Astrocyte (in vitro differentiated cells and primary cell): ENCODE measurements around the gene KRTAP10-6. TPM values are rescaled to one million over a fixed set of nuclear protein-coding genes. Genes with fewer than 3 reads are reported as not detected.

Source experiments
- DNase-seq: peaks from one replicate; pipeline ENCODE4 v3.0.0-alpha.2; 2010; ENCODE audit warnings: low read depth
- FAIRE-seq: peaks from 2 replicates; lab custom pipeline; 2011; peaks lifted over from hg19 to GRCh38; lab: Jason Lieb, UNC
- H2AFZ ChIP-seq: 2 replicates; pipeline ENCODE4 v1.6.0; 2012; ENCODE audit warnings: low read depth, low read length, inconsistent platforms
- H3K27ac ChIP-seq: 2 replicates; pipeline ENCODE4 v1.5.1; 2011; ENCODE audit warnings: low read depth, low read length, inconsistent platforms
- H3K27me3 ChIP-seq: 2 replicates; pipeline ENCODE4 v1.6.0; 2011; ENCODE audit warnings: low read length, inconsistent platforms; ENCODE audit not compliant: insufficient read depth
- H3K36me3 ChIP-seq: 2 replicates; pipeline ENCODE4 v1.5.1; 2011; ENCODE audit warnings: low read length, inconsistent platforms; ENCODE audit not compliant: insufficient read depth
- H3K4me1 ChIP-seq: 2 replicates; pipeline ENCODE4 v1.5.1; 2011; ENCODE audit warnings: low read length, inconsistent platforms; ENCODE audit not compliant: insufficient read depth
- H3K4me2 ChIP-seq: 2 replicates; pipeline ENCODE4 v1.6.0; 2012; ENCODE audit warnings: low read length, inconsistent platforms
- H3K4me3 ChIP-seq: 2 replicates; pipeline ENCODE4 v1.5.1; 2011; ENCODE audit warnings: low read depth, mild to moderate bottlenecking, low read length, inconsistent platforms; ENCODE audit not compliant: insufficient read depth
- H3K79me2 ChIP-seq: 2 replicates; pipeline ENCODE4 v1.6.0; 2012; ENCODE audit warnings: mild to moderate bottlenecking, low read length, inconsistent platforms; ENCODE audit not compliant: insufficient read depth
- H3K9ac ChIP-seq: 2 replicates; pipeline ENCODE4 v1.6.0; 2012; ENCODE audit warnings: mild to moderate bottlenecking, low read length, inconsistent platforms
- H3K9me3 ChIP-seq: 2 replicates; pipeline ENCODE4 v1.5.1; 2012; ENCODE audit warnings: low read depth, mild to moderate bottlenecking, low read length, inconsistent platforms; ENCODE audit not compliant: insufficient read depth
- H4K20me1 ChIP-seq: 2 replicates; pipeline ENCODE4 v1.6.0; 2012; ENCODE audit warnings: low read length, inconsistent platforms; ENCODE audit not compliant: insufficient read depth
- H3K27ac Mint-ChIP-seq: one replicate; pipeline ENCODE4 v1.8.0; 2021; ENCODE audit warnings: mild to moderate bottlenecking, mixed read lengths; ENCODE audit not compliant: unreplicated experiment
- H3K27me3 Mint-ChIP-seq: one replicate; pipeline ENCODE4 v1.8.0; 2021; ENCODE audit warnings: low read depth, mixed read lengths; ENCODE audit not compliant: unreplicated experiment
- H3K36me3 Mint-ChIP-seq: one replicate; pipeline ENCODE4 v1.8.0; 2021; ENCODE audit warnings: low read depth, mixed read lengths; ENCODE audit not compliant: unreplicated experiment
- H3K4me1 Mint-ChIP-seq: one replicate; pipeline ENCODE4 v1.8.0; 2021; ENCODE audit warnings: low read depth, mixed read lengths; ENCODE audit not compliant: unreplicated experiment
- H3K4me3 Mint-ChIP-seq: one replicate; pipeline ENCODE4 v1.8.0; 2021; ENCODE audit warnings: mild to moderate bottlenecking, moderate library complexity, mixed read lengths; ENCODE audit not compliant: unreplicated experiment
- H3K9me3 Mint-ChIP-seq: one replicate; pipeline ENCODE4 v1.8.0; 2021; ENCODE audit warnings: mild to moderate bottlenecking, mixed read lengths; ENCODE audit not compliant: unreplicated experiment
- EZH2 ChIP-seq: IDR thresholded peaks from 2 replicates; pipeline ENCODE4 v1.6.1; 2012; ENCODE audit warnings: mild to moderate bottlenecking, low read length, inconsistent platforms; ENCODE audit not compliant: insufficient read depth
- total RNA-seq: library from RNA; stranded (reverse); gene quantifications from 2 replicates; pipeline ENCODE4 v1.2.1, GENCODE V29; 2021
- TF ChIP-seq, protein P1 (sequence below): IDR thresholded peaks from 2 replicates; pipeline ENCODE4 v1.5.1; 2011; ENCODE audit warnings: low read depth, mild to moderate bottlenecking, inconsistent platforms, low read length, moderate library complexity; ENCODE audit not compliant: insufficient read depth

The KRTAP10-6 gene
- total RNA-seq, 1 donor from 2014 or later, result not detected

DNA sequence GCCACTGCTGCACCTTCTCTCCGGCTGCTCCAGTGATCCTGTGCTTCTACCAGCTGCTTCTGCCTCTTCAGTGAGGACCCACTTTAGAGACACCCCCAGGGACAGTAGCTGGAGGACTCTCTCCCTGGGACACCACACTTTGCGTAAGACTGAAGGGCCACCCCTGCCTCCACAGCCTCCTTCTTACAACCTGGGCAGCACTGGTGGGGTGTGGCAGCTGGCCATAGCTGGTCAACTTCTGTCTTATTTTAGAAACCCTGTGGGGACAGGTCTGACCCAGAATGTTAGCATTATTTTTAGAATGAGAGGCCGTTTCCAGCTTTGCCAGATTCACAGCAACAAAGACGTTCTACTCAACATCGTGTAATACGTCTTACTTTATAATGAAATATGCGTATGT is 33.5 kb upstream of the KRTAP10-6 start:
- H3K27ac ChIP-seq, result no peak overlapping the region
- no peaks in the 10 kb centered on the region for H3K36me3 ChIP-seq
- Mint-ChIP-seq H3K27ac (no peak overlapping the region), H3K4me3 (no peak overlapping the region), H3K9me3 (peaks cover 30% of the 10 kb centered on the region), H3K4me1 (no peaks in the 10 kb centered on the region), H3K36me3 (no peaks in the 10 kb centered on the region), H3K27me3 (peaks cover 4% of the 10 kb centered on the region)
- H3K4me1 ChIP-seq, result no peaks in the 10 kb centered on the region
- no peak overlapping the region for H3K4me2 ChIP-seq
- H3K27me3 ChIP-seq, result no peaks in the 10 kb centered on the region
- TF ChIP-seq, protein P1, sequence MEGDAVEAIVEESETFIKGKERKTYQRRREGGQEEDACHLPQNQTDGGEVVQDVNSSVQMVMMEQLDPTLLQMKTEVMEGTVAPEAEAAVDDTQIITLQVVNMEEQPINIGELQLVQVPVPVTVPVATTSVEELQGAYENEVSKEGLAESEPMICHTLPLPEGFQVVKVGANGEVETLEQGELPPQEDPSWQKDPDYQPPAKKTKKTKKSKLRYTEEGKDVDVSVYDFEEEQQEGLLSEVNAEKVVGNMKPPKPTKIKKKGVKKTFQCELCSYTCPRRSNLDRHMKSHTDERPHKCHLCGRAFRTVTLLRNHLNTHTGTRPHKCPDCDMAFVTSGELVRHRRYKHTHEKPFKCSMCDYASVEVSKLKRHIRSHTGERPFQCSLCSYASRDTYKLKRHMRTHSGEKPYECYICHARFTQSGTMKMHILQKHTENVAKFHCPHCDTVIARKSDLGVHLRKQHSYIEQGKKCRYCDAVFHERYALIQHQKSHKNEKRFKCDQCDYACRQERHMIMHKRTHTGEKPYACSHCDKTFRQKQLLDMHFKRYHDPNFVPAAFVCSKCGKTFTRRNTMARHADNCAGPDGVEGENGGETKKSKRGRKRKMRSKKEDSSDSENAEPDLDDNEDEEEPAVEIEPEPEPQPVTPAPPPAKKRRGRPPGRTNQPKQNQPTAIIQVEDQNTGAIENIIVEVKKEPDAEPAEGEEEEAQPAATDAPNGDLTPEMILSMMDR, result no peak
- no peak for TF ChIP-seq EZH2
- H2AFZ ChIP-seq, result no peak overlapping the region
- no peaks in the 10 kb centered on the region for H3K79me2 ChIP-seq
- no peaks in the 10 kb centered on the region for H4K20me1 ChIP-seq
- peaks cover 8% of the 10 kb centered on the region for H3K9me3 ChIP-seq
- FAIRE-seq (no peak), DNase-seq (no peak)
- H3K4me3 ChIP-seq, result no peak overlapping the region
- H3K9ac ChIP-seq, result no peak overlapping the region

DNA sequence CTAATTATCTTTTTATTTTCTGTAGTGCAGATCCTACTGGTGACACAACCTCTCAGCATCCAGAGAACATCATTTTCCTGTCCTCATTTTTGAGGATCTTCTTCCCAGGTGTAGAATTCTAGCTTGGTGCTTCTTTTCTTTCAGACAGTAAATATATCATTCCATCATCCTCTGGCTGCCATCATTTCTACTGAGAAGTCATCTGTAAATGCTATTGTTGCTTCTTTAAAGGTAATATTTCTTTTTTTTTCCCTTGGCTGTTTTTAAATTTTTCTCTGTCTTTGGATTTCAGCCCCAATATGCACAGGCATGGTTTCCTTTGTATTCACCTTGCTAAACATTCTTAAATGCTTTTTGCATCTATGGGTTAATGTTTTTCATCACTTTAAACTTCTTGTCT is 31.3 kb upstream of the KRTAP10-6 start:
- Mint-ChIP-seq H3K4me3 (no peak overlapping the region), H3K36me3 (no peaks in the 10 kb centered on the region), H3K27me3 (peaks cover 4% of the 10 kb centered on the region), H3K9me3 (peaks cover 40% of the 10 kb centered on the region), H3K27ac (no peak overlapping the region), H3K4me1 (no peaks in the 10 kb centered on the region)
- Histone ChIP-seq H3K9ac (no peak overlapping the region), H3K79me2 (no peaks in the 10 kb centered on the region), H3K4me1 (no peaks in the 10 kb centered on the region), H3K9me3 (peaks cover 4% of the 10 kb centered on the region), H4K20me1 (no peaks in the 10 kb centered on the region), H3K27me3 (no peaks in the 10 kb centered on the region), H3K4me3 (no peak overlapping the region), H2AFZ (no peak overlapping the region), H3K36me3 (no peaks in the 10 kb centered on the region), H3K27ac (no peak overlapping the region), H3K4me2 (no peak overlapping the region)
- TF ChIP-seq, protein P1, result no peak
- TF ChIP-seq EZH2, result no peak
- FAIRE-seq (no peak), DNase-seq (no peak)

DNA sequence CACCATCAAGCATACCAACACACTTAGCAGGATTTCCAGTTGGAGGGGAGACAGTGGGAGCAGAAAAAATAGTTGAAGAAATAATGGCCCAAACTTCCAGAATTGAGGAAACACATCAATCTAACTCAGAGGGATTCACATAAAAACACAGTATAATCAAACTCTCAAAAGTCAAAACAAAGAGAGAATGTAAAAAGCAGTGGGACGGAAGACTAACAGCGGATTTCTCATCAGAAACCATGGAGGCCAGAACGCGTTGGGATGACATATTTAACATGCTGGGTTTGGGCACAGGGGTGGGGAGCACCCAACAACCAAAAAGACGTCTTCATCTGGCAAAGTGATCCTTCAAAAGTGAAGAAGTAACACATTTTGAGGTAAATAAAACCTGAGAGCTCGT is 27.6 kb upstream of the KRTAP10-6 start:
- H3K9me3 ChIP-seq, result peaks cover 4% of the 10 kb centered on the region
- H3K27ac Mint-ChIP-seq, result no peak overlapping the region
- H3K4me1 Mint-ChIP-seq, result no peaks in the 10 kb centered on the region
- H2AFZ ChIP-seq, result no peak overlapping the region
- H3K27me3 Mint-ChIP-seq, result peaks cover 10% of the 10 kb centered on the region
- no peak overlapping the region for H3K4me3 Mint-ChIP-seq
- H3K4me1 ChIP-seq, result no peaks in the 10 kb centered on the region
- no peaks in the 10 kb centered on the region for H3K36me3 ChIP-seq
- peaks cover 41% of the 10 kb centered on the region for H3K9me3 Mint-ChIP-seq
- no peak overlapping the region for H3K9ac ChIP-seq
- DNase-seq (no peak), FAIRE-seq (no peak)
- H4K20me1 ChIP-seq, result no peaks in the 10 kb centered on the region
- no peaks in the 10 kb centered on the region for H3K36me3 Mint-ChIP-seq
- no peaks in the 10 kb centered on the region for H3K79me2 ChIP-seq
- no peak overlapping the region for H3K4me2 ChIP-seq
- no peak for TF ChIP-seq EZH2
- TF ChIP-seq, protein P1, result no peak
- H3K27ac ChIP-seq, result no peak overlapping the region
- no peaks in the 10 kb centered on the region for H3K27me3 ChIP-seq
- no peak overlapping the region for H3K4me3 ChIP-seq
